ENCODE data around the gene TMEM63B. TPM values are rescaled to one million over a fixed set of nuclear protein-coding genes. Genes with fewer than 3 reads are reported as not detected.
A peak's percentile ranks its signal among the peaks of the same experiment; 100 is the strongest.

Gene TMEM63B
- total RNA-seq, 1 donor from 2014 or later = 54.9 TPM

GRCh38 chr6:44115866-44116265 lies 11.5 kb upstream of the TMEM63B start:
- no peak for DNase-seq (ENCODE audit: low spot score in 2 of 2, unreplicated experiment in 2 of 2)
- peaks cover 18% of the 10 kb centered on the region for H3K36me3 Mint-ChIP-seq
- peaks cover 29% of the 10 kb centered on the region for H3K4me1 Mint-ChIP-seq
- H3K9me3 Mint-ChIP-seq = no peaks in the 10 kb centered on the region
- H3K27ac Mint-ChIP-seq = peak overlapping the region; percentile 11
- TF ChIP-seq CTCF (IDR thresholded peaks at IDR 0.05; ENCODE audit: unreplicated experiment) = no peak
- H3K27me3 Mint-ChIP-seq (ENCODE audit: low read depth) = no peaks in the 10 kb centered on the region
- no peak overlapping the region for H3K4me3 Mint-ChIP-seq

DNA sequence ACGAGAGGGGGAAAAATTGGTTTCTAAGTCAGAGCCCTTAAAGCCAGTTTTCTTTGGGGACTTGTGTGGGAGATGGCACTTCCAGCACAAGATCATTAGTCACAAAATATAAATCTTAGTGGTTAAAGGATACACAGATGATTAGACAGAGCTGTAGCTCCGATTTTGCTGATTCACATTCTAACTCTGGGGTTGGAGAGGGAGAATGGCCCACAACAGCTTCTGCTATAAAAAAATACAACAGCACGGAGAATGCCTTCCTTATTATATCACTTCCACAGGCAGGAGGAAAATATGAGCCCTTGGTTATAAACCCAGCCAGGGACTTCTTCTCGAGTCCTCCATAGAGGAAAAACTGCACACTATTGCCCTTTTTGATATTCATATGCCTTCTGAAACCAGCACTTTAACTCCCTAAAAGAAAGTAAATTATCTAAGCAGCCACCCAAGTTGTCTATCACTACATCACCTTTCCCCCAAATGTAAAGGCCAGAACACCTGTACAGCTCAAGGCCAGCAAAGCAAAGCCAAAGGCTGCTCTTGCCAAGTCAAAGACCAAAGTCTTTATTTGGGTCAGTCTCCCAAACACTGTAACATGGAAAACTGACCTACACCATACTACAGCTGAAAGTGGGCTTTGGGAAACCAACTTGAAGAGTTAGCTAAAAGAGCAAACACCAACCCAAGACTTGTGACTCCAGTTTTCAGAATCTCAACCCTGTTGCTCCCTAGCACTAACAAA lies 10.5 kb upstream of the TMEM63B start:
- Mint-ChIP-seq H3K4me1 (peaks cover 34% of the 10 kb centered on the region), H3K27me3 (ENCODE audit: low read depth) (no peaks in the 10 kb centered on the region), H3K27ac (peak overlapping the region; percentile 47), H3K36me3 (peaks cover 10% of the 10 kb centered on the region), H3K4me3 (no peak overlapping the region), H3K9me3 (no peaks in the 10 kb centered on the region)
- no peak for DNase-seq (ENCODE audit: low spot score in 2 of 2, unreplicated experiment in 2 of 2)
- no peak for TF ChIP-seq CTCF (IDR thresholded peaks at IDR 0.05; ENCODE audit: unreplicated experiment)

DNA sequence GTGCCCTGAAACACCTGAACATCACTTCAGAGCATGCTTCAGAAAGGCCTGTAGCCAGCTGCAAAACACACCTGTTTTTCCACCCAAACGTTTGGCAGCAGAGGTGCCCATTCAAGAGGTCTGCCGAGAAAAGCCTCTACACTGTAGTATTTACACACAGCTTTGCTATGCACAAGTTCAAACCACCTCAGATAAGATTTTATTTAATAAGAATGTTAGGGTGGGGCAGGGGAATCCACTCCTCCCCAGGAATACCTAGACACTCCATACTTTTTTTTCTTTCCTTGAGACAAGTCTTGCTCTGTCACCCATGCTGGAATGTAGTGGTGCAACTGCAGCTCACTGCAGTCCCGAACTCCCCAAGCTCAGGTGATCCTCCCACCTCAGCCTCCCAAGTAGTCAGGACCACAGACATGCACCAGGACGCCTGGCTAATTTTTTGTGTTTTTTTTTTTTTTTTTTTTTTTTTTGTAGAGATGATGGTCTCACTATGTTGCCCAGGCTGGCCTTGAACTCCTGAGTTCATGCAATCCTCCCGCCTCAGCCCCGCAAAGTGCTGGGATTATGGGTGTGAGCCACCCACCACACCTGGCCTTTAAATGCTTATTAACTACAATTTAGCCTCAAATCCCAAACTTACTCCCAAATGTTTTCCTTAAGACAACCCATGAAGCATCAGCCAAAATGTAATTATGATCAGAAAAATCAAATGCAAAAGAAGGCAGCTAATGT lies 9.8 kb upstream of the TMEM63B start:
- TF ChIP-seq CTCF (IDR thresholded peaks at IDR 0.05; ENCODE audit: unreplicated experiment) = no peak
- DNase-seq (ENCODE audit: low spot score in 2 of 2, unreplicated experiment in 2 of 2) = no peak
- Mint-ChIP-seq H3K36me3 (peaks cover 6% of the 10 kb centered on the region), H3K27ac (peak overlapping the region; percentile 47), H3K4me1 (peaks cover 38% of the 10 kb centered on the region), H3K27me3 (ENCODE audit: low read depth) (no peaks in the 10 kb centered on the region), H3K4me3 (no peak overlapping the region), H3K9me3 (no peaks in the 10 kb centered on the region)

- no peak for DNase-seq (ENCODE audit: low spot score in 2 of 2, unreplicated experiment in 2 of 2)
- H3K27me3 Mint-ChIP-seq (ENCODE audit: low read depth) = no peaks in the 10 kb centered on the region
- H3K4me1 Mint-ChIP-seq = peaks cover 59% of the 10 kb centered on the region
- no peak overlapping the region for H3K27ac Mint-ChIP-seq
- TF ChIP-seq CTCF (IDR thresholded peaks at IDR 0.05; ENCODE audit: unreplicated experiment) = no peak
- no peaks in the 10 kb centered on the region for H3K36me3 Mint-ChIP-seq
- H3K9me3 Mint-ChIP-seq = no peaks in the 10 kb centered on the region
- H3K4me3 Mint-ChIP-seq = no peak overlapping the region
These were observed 7.6 kb upstream of the TMEM63B start for GRCh38 chr6:44119704-44120262.

GRCh38 chr6:44120692-44121443 lies 6.5 kb upstream of the TMEM63B start:
- Mint-ChIP-seq H3K9me3 (no peaks in the 10 kb centered on the region), H3K27me3 (ENCODE audit: low read depth) (no peaks in the 10 kb centered on the region), H3K27ac (peak overlapping the region; percentile 57), H3K4me1 (peaks cover 66% of the 10 kb centered on the region), H3K4me3 (no peak overlapping the region), H3K36me3 (no peaks in the 10 kb centered on the region)
- DNase-seq (ENCODE audit: low spot score in 2 of 2, unreplicated experiment in 2 of 2) = no peak
- no peak for TF ChIP-seq CTCF (IDR thresholded peaks at IDR 0.05; ENCODE audit: unreplicated experiment)
